HFF-Myc (cell line): ENCODE results near the gene HNRNPH2.

Source experiments
- DNase-seq: peaks from one replicate; pipeline ENCODE4 v3.0.0-alpha.2; 2011; ENCODE audit warnings: low read depth; ENCODE audit errors: extremely low read depth
- H3K4me3 ChIP-seq: replicated peaks from 2 replicates; pipeline ENCODE4 v1.5.1; 2011; ENCODE audit warnings: low read depth, mild to moderate bottlenecking, control low read depth, low read length
- TF ChIP-seq, protein P1 (sequence below): IDR thresholded peaks from 2 replicates; pipeline ENCODE4 v1.5.1; 2012; ENCODE audit warnings: mild to moderate bottlenecking, low read depth, low read length, control low read depth; ENCODE audit errors: missing control alignments

The HNRNPH2 gene

DNA sequence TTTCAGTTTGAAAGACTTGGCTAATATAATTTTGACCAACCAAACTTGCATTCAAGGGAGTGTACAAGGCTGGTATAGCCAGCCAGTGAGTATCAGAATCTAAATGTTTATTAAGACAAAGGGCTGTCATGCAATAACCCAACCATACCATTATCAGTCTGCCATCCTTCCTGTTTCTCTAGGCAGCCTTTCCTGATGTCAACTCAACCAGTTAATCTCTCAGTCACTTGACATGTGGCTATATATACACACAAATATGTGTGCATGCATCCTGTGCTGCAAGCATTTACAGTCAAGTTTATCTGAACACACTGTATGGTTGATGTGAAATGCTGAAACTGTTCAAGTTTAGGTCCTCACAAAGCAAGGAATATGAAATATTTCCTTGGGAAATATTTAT lies 39.2 kb upstream of the HNRNPH2 start:
- DNase-seq: no peak
- H3K4me3 ChIP-seq: no peak overlapping the region
- TF ChIP-seq, protein P1, sequence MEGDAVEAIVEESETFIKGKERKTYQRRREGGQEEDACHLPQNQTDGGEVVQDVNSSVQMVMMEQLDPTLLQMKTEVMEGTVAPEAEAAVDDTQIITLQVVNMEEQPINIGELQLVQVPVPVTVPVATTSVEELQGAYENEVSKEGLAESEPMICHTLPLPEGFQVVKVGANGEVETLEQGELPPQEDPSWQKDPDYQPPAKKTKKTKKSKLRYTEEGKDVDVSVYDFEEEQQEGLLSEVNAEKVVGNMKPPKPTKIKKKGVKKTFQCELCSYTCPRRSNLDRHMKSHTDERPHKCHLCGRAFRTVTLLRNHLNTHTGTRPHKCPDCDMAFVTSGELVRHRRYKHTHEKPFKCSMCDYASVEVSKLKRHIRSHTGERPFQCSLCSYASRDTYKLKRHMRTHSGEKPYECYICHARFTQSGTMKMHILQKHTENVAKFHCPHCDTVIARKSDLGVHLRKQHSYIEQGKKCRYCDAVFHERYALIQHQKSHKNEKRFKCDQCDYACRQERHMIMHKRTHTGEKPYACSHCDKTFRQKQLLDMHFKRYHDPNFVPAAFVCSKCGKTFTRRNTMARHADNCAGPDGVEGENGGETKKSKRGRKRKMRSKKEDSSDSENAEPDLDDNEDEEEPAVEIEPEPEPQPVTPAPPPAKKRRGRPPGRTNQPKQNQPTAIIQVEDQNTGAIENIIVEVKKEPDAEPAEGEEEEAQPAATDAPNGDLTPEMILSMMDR: no peak

DNA sequence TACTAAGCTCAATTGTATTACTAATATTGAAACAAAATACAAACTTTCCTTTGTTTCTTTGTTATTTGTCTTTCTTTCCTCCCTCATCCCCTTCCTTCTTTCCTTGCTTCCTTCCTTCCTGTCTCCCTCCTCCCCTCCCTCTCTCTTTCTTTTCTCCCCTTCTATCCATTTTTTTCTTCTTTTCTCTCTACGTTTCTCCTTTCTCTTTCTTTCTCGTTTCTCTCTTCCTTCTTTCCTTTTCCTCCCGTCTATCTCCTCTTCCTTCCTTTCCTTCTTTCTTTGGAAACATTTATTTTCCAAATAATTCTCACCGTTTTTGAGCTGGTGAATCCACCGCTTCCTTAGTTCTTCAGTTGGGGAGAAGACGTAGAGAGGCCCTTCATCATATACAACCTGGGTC lies 38.3 kb upstream of the HNRNPH2 start:
- DNase-seq: no peak
- H3K4me3 ChIP-seq: no peak overlapping the region

DNA sequence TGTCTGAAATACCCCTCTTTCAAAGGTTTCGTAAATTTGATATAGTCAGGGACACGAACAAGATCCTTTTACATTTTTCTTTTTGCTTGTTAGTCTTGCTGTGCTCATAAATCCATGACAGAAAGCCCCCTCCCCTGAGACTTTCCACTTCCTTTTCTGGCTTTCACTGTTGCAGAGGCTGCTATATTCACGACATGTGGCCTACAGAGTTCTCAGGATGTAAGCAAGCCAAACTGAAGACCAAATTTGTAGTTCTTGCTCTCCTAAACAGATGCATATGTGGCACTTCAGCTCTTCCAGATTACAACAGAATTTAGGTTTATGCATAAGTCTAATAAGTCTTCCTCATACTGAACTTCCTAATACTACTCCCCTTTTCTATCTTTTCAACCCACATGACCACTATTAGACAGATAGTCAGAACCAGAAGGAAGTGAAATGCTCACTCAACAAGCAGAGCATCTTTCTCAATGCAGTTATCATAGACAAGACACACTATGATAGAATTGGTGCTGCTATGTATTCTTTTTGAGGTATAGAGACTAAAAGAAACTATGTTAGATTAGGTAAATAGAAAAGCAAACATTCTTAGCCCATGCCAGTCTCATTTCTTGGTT lies 37.0 kb upstream of the HNRNPH2 start:
- no peak overlapping the region for H3K4me3 ChIP-seq
- no peak for DNase-seq
- TF ChIP-seq, protein P1: no peak

More for the DNA sequence above, 38.3 kb upstream of the HNRNPH2 start:
- TF ChIP-seq, protein P1: no peak

DNA sequence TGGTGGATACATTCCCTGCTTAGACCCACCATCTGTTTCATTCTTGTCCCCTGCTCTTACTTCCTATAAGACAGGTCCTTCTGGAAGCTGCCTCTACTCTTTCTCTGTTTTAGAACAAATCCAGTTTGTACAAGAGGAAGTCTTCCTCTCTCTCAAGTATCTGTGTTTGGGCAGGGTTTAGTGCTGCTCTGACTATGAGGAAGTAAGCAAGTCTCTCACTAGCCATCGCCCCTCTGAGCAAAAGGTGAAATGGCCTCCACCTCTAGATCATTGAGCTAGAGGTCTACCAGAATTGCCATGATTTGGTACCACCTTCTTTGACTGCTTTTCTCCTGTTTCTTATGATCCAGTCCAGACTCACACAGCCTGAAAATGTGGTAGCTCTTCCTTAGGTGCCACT lies 30.5 kb upstream of the HNRNPH2 start:
- no peak overlapping the region for H3K4me3 ChIP-seq
- DNase-seq: no peak
- TF ChIP-seq, protein P1: no peak

DNA sequence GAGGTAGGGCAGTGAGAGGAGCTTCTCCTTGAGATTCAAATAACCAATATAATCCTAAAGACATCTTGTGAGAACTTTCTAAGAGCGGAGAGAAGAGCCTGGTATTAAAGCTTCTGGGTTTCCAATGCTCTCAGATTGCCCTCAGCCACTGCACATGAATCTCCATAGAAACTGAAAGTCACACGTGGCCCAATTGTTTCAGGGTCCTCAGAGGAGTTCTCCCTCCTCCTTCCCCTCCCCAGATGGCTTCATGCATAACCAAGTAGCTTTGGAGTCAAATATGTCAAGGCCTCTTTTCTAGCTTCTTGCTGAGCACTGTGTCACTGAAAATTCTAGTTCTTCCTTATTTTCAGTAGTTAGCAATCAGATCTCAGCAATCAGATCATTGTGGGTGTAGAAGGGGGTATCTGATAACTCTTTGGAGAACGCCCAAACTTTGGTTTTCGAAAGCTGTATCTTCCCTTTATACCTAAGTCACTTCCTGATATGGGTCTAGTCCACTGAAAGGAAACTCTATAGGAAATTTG lies 24.3 kb upstream of the HNRNPH2 start:
- TF ChIP-seq, protein P1: no peak
- DNase-seq: no peak
- no peak overlapping the region for H3K4me3 ChIP-seq

DNA sequence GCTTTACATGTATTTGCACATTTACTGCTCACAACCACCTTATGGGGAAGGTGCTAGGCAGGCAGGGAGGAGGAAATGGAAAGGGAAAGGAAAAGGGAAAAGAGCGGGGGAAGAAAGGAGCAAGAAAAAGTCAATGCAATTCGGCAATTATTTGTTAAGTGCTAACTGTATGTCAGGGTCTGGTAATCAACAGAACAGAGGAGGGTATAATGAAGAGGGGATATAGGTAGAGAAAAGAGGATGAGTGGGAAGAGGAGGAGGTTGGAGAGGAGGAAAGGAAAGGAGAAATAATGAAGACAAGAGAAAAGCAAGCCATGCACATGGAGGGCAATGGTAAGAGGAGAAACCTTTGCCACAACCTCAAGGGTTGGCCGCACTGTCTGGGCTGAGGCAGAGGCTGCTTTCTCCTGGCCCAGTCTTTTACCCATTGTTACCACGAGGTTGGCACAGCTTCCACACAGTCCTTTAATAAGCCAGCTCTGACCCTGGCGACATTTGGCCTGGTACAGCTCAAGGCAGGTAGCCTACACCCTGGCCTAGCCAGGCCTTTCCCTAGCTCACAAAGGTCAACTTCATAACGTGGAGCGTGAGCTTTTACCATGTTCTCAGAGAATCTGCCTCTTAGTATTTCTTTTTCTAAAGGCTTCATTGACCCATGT lies 22.9 kb upstream of the HNRNPH2 start:
- DNase-seq: no peak
- TF ChIP-seq, protein P1: no peak
- no peak overlapping the region for H3K4me3 ChIP-seq
